ENCODE results near the gene PSMA7. TPM values are rescaled to one million over a fixed set of nuclear protein-coding genes. Genes with fewer than 3 reads are reported as not detected.

Gene PSMA7
- total and polyA plus RNA-seq, 2 of the 8 experiments (the other 6 are each of a cell fraction or from before 2014, with no cell fraction given) = 361 to 648 TPM

GRCh38 chr20:62163485-62163865 is 20.3 kb upstream of the PSMA7 start (continued):
- TF ChIP-seq SAP30 (IDR thresholded peaks at IDR 0.05; ENCODE audit: insufficient read depth, insufficient replicate concordance, low read length) (no peak), CEBPB (IDR thresholded peaks at IDR 0.05; ENCODE audit: low read depth, low read length) (no peak), SUZ12 (IDR thresholded peaks at IDR 0.05; ENCODE audit: low read length) (no peak), BRCA1 (IDR thresholded peaks at IDR 0.05; ENCODE audit: low read depth, low read length) (no peak)
